Natural killer cell (primary cell): ENCODE measurements around the gene PRUNE2. TPM values are rescaled to one million over a fixed set of nuclear protein-coding genes. Genes with fewer than 3 reads are reported as not detected.

Experiments
- ATAC-seq, 3 donors: fragments of 150-1000 bp in 2 of 3; fragments of 200-7000 bp in 1 of 3; cut with Tn5 transposase; 1 replicate in 1 of 3; 2 replicates in 2 of 3; pipeline ENCODE4 v1.10.0; 2021; ENCODE audit warnings: mild to moderate bottlenecking in 2 of 3, moderate library complexity in 2 of 3
- DNase-seq, 2 donors: peaks; one replicate each; pipeline versions ENCODE4 v3.0.0 to v3.0.0-alpha.2; 2013 to 2021; ENCODE audit warnings: mixed read lengths in 1 of 2
- H3K27ac ChIP-seq: one replicate; pipeline ENCODE4 v1.5.1; 2013; ENCODE audit warnings: mild to moderate bottlenecking, low read length
- H3K27me3 ChIP-seq: one replicate; pipeline ENCODE4 v1.6.1; 2013; ENCODE audit warnings: low read length; ENCODE audit not compliant: control insufficient read depth, insufficient read depth
- H3K36me3 ChIP-seq: one replicate; pipeline ENCODE4 v1.6.1; 2013; ENCODE audit warnings: low read length; ENCODE audit not compliant: control insufficient read depth, insufficient read depth
- H3K4me1 ChIP-seq: one replicate; pipeline ENCODE4 v1.6.1; 2013; ENCODE audit warnings: low read length; ENCODE audit not compliant: control insufficient read depth, insufficient read depth
- H3K4me3 ChIP-seq: one replicate; pipeline ENCODE4 v1.5.1; 2013; ENCODE audit warnings: low read length
- H3K9me3 ChIP-seq: one replicate; pipeline ENCODE4 v1.6.1; 2013; ENCODE audit warnings: low read length; ENCODE audit not compliant: control insufficient read depth, insufficient read depth
- H3K27ac Mint-ChIP-seq, 2 donors: one replicate each; pipeline ENCODE4 v1.8.0; 2022; ENCODE audit warnings: mild to moderate bottlenecking in 2 of 2, mixed read lengths in 2 of 2, moderate library complexity in 1 of 2
- H3K27me3 Mint-ChIP-seq, 2 donors: one replicate each; pipeline ENCODE4 v1.8.0; 2022; ENCODE audit warnings: low read depth in 2 of 2, mixed read lengths in 2 of 2
- H3K36me3 Mint-ChIP-seq: one replicate; pipeline ENCODE4 v1.8.0; 2022; ENCODE audit warnings: mixed read lengths
- H3K4me1 Mint-ChIP-seq, 2 donors: one replicate each; pipeline ENCODE4 v1.8.0; 2022; ENCODE audit warnings: mixed read lengths in 2 of 2
- H3K4me3 Mint-ChIP-seq: one replicate; pipeline ENCODE4 v1.8.0; 2022; ENCODE audit warnings: mild to moderate bottlenecking, moderate library complexity, mixed read lengths
- H3K9me3 Mint-ChIP-seq, 2 donors: one replicate each; pipeline ENCODE4 v1.8.0; 2022; ENCODE audit warnings: mixed read lengths in 2 of 2
- WGBS: methylation state at CpG from one replicate; pipeline ENCODE4 v1.1.7; 2013; ENCODE audit warnings: missing lambda C conversion rate; ENCODE audit not compliant: insufficient coverage; 5-methylcytosine and 5-hydroxymethylcytosine counted together
- intact Hi-C: fragments of 100-400 bp; cut with micrococcal nuclease; formaldehyde crosslinking; loops from one replicate; pipeline ENCODE4 v1.14.2; 2022
- total RNA-seq, 4 donors: library from RNA; stranded (reverse); fragments of 120-200 nt in 1 of 4; gene quantifications; one replicate each; pipeline versions ENCODE4 v1.2.3 to v1.2.4, GENCODE V29; 2013 to 2022
- TF ChIP-seq, protein P1 (sequence below): fragments of 200-600 bp; IDR thresholded peaks from one replicate; pipeline ENCODE4 v1.8.0; 2022; ENCODE audit warnings: antibody characterized with exemption

Gene PRUNE2
- total RNA-seq, 3 donors from 2014 or later (not counting 1 experiment from before 2014, with no cell fraction given): 0.43 to 0.45 TPM; not detected in 1

DNA sequence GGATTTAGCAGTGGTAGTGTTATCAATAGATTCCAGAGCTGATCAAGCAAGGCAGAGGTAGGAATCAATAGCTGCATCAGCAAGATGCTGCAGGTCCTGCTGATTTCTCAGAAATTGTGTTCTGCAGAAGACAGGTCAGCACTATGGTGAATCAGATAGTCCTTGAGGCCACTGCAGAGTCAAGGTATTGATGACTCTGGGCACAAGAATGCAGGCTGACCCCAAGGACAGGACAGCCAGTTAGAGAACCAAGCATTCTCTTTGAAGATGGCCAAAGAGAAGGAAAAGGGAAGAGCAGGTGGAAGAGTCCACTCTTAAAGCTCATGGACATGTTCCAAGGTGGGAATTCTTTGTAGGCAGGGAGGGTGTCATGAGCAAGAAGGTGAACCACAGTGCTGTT, 28.0 kb downstream of the PRUNE2 start:
- intact Hi-C loops: no loop called here
- no peaks in the 10 kb centered on the region for H3K36me3 ChIP-seq
- H3K4me1 ChIP-seq: no peaks in the 10 kb centered on the region
- no peaks in the 10 kb centered on the region for H3K9me3 ChIP-seq
- TF ChIP-seq, protein P1, sequence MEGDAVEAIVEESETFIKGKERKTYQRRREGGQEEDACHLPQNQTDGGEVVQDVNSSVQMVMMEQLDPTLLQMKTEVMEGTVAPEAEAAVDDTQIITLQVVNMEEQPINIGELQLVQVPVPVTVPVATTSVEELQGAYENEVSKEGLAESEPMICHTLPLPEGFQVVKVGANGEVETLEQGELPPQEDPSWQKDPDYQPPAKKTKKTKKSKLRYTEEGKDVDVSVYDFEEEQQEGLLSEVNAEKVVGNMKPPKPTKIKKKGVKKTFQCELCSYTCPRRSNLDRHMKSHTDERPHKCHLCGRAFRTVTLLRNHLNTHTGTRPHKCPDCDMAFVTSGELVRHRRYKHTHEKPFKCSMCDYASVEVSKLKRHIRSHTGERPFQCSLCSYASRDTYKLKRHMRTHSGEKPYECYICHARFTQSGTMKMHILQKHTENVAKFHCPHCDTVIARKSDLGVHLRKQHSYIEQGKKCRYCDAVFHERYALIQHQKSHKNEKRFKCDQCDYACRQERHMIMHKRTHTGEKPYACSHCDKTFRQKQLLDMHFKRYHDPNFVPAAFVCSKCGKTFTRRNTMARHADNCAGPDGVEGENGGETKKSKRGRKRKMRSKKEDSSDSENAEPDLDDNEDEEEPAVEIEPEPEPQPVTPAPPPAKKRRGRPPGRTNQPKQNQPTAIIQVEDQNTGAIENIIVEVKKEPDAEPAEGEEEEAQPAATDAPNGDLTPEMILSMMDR: no peak
- H3K27ac Mint-ChIP-seq: no peak overlapping the region
- no peaks in the 10 kb centered on the region for H3K36me3 Mint-ChIP-seq
- no peak for ATAC-seq
- DNase-seq: no peak
- no peaks in the 10 kb centered on the region for H3K27me3 ChIP-seq
- H3K4me1 Mint-ChIP-seq: no peaks in the 10 kb centered on the region
- H3K4me3 ChIP-seq: no peak overlapping the region
- H3K9me3 Mint-ChIP-seq: no peaks in the 10 kb centered on the region
- no peak overlapping the region for H3K27ac ChIP-seq
- peaks cover 4 to 7% of the 10 kb centered on the region in 2 donors for H3K27me3 Mint-ChIP-seq
- no peak overlapping the region for H3K4me3 Mint-ChIP-seq

DNA sequence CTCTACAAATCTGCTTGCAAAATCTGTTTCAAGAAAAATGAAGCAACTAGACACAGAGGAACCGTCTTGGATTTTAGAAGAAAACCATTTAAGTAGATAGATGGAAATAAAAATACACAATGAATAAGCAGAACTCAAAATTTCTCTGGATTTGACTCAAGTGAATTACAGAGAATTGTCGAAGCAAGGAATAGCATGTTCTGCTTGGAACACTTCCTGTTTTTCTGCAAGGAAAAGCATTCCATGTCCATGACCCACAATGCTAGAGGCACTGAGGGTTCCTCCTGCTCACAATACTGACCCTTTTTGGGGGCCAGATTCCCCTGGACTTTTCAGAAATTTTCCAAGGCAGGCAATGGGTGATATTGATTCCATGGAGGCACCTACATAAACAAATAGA, 29.8 kb downstream of the PRUNE2 start:
- Mint-ChIP-seq H3K36me3 (no peaks in the 10 kb centered on the region), H3K4me3 (no peak overlapping the region), H3K4me1 (no peaks in the 10 kb centered on the region), H3K27ac (no peak overlapping the region), H3K9me3 (no peaks in the 10 kb centered on the region), H3K27me3 (peaks cover 4 to 7% of the 10 kb centered on the region in 2 donors)
- TF ChIP-seq, protein P1: no peak
- Histone ChIP-seq H3K4me3 (no peak overlapping the region), H3K36me3 (no peaks in the 10 kb centered on the region), H3K9me3 (no peaks in the 10 kb centered on the region), H3K4me1 (no peaks in the 10 kb centered on the region), H3K27ac (no peak overlapping the region), H3K27me3 (no peaks in the 10 kb centered on the region)
- DNase-seq: no peak
- no peak for ATAC-seq
- intact Hi-C loops: no loop called here
- WGBS: 79% methylated on average over 1 of the region's 2 CpGs

DNA sequence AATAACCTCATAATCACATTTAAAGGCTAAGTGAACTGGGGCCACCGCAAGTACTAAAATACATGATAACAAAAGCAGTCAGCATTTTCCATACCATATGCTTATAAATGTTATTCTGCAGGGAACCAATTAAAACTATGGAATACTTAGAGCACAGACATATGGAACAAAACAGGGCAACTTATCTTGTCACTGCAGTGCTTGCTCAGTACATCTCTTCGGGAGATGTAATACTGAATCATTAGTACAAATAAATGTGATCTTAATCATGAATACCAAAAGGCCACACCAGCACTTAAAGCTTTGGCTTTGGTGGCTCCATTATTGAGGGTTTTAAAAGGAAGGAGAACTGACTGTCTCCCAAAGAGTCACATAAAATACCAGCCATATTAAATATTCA, 32.1 kb downstream of the PRUNE2 start:
- TF ChIP-seq, protein P1: no peak
- H3K4me1 Mint-ChIP-seq: no peaks in the 10 kb centered on the region
- no peak for DNase-seq
- H3K4me3 Mint-ChIP-seq: no peak overlapping the region
- no peaks in the 10 kb centered on the region for H3K36me3 Mint-ChIP-seq
- Histone ChIP-seq H3K36me3 (no peaks in the 10 kb centered on the region), H3K4me1 (no peaks in the 10 kb centered on the region), H3K27me3 (no peaks in the 10 kb centered on the region), H3K4me3 (no peak overlapping the region), H3K27ac (no peak overlapping the region), H3K9me3 (no peaks in the 10 kb centered on the region)
- intact Hi-C loops: no loop called here
- 89% methylated on average over 1 of the region's 2 CpGs for WGBS
- ATAC-seq: no peak
- H3K27ac Mint-ChIP-seq: no peak overlapping the region
- H3K27me3 Mint-ChIP-seq: peaks cover 4 to 7% of the 10 kb centered on the region in 2 donors
- no peaks in the 10 kb centered on the region for H3K9me3 Mint-ChIP-seq

DNA sequence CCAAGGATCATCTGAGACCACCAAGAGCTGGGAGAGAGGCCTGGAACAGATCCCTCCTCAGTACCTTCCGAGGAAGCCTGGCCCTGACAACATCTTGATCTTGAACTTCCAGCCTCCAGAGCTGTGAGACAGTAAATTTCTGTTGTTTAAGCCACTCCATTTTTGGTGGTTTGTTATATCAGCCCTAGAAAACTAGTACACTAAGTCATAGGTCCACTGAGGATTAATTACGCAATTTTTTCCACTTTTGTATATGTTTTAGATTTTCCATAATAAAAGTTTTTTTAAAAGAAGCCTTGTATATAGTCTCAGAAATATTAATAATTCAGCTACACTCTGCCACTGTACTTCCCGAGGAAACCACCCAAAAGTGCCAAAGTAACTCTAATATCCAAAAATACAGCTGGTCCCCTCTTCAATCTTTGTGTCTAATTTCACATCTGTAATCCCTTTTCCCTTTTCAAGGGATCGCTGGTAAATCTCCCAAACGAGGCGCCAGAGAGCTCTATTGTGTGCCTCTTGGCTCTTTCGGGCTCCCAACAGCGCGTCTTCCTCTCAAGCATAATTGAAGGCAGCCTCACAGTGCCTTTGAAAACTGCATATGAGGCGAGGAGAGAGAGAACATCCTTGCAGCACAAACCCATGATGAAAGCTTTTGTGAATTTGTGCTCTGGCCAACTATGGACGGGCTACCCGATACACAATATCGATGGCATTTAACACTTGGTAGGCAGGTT, 32.7 kb downstream of the PRUNE2 start:
- no peaks in the 10 kb centered on the region for H3K4me1 ChIP-seq
- H3K9me3 ChIP-seq: no peaks in the 10 kb centered on the region
- H3K36me3 Mint-ChIP-seq: no peaks in the 10 kb centered on the region
- no peaks in the 10 kb centered on the region for H3K9me3 Mint-ChIP-seq
- no peak overlapping the region for H3K27ac ChIP-seq
- H3K27me3 Mint-ChIP-seq: peaks cover 7% of the 10 kb centered on the region in 2 donors
- intact Hi-C loops: no loop called here
- 50% methylated on average over 12 of the region's 13 CpGs for WGBS
- no peaks in the 10 kb centered on the region for H3K36me3 ChIP-seq
- ATAC-seq: no peak
- no peak overlapping the region for H3K4me3 Mint-ChIP-seq
- no peaks in the 10 kb centered on the region for H3K4me1 Mint-ChIP-seq
- no peak overlapping the region for H3K4me3 ChIP-seq
- TF ChIP-seq, protein P1: no peak
- H3K27ac Mint-ChIP-seq: no peak overlapping the region
- no peaks in the 10 kb centered on the region for H3K27me3 ChIP-seq
- DNase-seq: no peak
